ENCODE results near the gene TSFM. TPM values are rescaled to one million over a fixed set of nuclear protein-coding genes. Genes with fewer than 3 reads are reported as not detected.
A peak's percentile ranks its signal among the peaks of the same experiment; 100 is the strongest.

TSFM gene
- total RNA-seq, 1 experiment from 2014 or later: 48.7 TPM

DNA sequence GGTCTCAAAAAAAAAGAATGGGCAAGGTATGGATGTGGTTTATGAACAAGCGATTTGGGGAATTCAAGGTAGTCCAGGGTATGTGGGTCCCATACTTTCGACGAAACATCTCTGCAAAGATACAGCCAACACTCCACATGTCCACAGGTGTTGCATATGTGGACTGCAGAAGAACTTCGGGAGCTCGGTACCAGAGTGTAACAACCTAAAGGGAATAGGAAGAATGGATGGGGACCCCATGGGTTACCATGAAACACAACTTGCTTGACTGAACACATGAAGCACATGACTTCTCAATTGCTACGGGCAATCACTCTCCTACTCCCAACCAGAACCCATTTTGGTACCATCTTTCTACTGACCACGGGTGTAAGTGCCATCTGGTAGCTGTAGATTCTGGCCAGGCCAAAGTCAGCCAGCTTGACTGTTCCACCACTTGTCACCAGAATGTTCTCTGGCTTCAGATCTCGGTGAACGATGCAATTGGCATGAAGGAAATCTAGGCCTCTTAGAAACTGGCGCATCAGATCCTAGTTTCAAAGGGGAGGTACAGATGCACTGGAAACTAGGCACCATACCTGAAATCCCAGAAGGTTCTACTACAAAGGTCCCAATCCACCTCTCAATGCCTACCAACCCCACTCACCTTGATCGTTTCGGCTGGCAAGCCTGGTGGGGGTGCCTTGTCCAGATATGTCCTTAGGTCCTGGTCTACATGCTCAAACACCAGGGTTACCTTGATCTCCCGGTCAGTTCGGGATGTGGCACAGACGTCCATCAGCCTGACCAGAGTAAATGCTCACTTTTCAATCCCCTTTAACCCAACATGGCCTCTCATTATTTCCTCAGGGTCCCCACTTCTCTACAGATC, 31.8 kb upstream of the TSFM start (continued):
- TF ChIP-seq, protein P1, sequence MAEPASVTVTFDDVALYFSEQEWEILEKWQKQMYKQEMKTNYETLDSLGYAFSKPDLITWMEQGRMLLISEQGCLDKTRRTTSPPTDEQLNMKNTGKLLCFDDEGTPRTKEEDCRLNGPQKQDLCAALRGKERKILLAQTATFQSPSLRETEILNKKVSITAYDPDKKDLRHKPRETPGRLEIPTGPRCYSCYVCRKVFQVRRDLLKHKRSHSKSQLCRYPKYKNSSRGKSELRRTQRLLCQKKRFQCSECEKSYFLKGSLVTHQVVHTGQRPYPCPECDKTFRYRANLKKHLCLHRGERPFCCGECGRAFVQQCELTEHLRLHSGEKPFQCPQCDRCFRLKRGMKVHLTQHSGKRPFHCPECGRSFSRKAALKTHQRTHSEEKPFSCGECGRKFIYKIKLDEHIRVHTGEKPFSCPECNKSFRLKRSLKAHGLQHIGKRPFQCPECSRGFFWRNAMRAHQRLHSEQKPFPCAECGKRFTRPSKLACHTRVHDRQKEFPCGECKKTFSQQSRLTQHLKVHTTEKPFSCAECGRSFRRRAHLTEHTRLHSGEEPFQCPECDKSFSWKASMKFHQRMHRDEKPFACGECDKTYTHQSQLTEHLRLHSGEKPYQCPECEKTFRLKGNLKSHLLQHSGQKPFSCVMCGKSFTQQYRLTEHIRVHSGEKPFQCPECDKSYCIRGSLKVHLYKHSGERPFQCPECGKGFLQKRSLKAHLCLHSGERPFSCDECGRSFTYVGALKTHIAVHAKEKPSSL (CRISPR knock-in tag; conservative IDR thresholded peaks at IDR 0.05): no peak
- TF ChIP-seq, protein P2, sequence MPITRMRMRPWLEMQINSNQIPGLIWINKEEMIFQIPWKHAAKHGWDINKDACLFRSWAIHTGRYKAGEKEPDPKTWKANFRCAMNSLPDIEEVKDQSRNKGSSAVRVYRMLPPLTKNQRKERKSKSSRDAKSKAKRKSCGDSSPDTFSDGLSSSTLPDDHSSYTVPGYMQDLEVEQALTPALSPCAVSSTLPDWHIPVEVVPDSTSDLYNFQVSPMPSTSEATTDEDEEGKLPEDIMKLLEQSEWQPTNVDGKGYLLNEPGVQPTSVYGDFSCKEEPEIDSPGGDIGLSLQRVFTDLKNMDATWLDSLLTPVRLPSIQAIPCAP (CRISPR knock-in tag; IDR thresholded peaks at IDR 0.05): no peak
- TF ChIP-seq TEAD4 (CRISPR knock-in tag; IDR thresholded peaks at IDR 0.05) (no peak), ZNF138 (CRISPR knock-in tag; conservative IDR thresholded peaks at IDR 0.05) (no peak), MXD4 (CRISPR knock-in tag; IDR thresholded peaks at IDR 0.05; ENCODE audit: borderline replicate concordance) (no peak), ZNF317 (CRISPR knock-in tag; IDR thresholded peaks at IDR 0.05; ENCODE audit: borderline replicate concordance, low read depth) (no peak), CBFB (CRISPR knock-in tag; IDR thresholded peaks at IDR 0.05; ENCODE audit: low read depth) (no peak), ZNF281 (CRISPR knock-in tag; IDR thresholded peaks at IDR 0.05) (no peak)

DNA sequence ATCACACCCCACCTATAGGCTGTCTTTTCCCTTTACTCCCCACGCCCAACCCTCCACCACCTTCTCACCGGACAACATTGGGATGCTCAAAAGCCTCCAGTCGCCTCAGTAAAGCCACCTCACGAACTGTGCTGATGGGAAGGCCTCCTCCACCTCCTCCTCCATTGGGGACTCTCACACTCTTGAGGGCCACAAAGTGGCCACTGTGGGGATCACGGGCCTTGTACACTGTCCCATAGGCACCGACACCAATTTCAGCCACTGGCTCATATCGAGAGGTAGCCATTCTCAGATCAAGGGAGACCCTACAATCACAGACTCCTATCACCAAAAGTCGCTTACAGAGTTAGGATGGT, 31.2 kb upstream of the TSFM start:
- DNase-seq (ENCODE audit: low spot score) (no peak), ATAC-seq (no peak)
- peak overlapping the region; percentile 86 for H3K27ac Mint-ChIP-seq
- CTCF ChIA-PET: interaction anchor here (1.1 kb wide), 1 partner anchor 25 kb away, joined by 5 read pairs; no protein-coding TSS in a partner anchor
- peak overlapping the region; percentile 89 for H3K4me3 Mint-ChIP-seq
- H3K27me3 Mint-ChIP-seq (ENCODE audit: low read depth): peaks cover 31% of the 10 kb centered on the region
- POLR2A ChIA-PET: interaction anchor here (1.1 kb wide), 2 partner anchors 10 to 21 kb away, joined by 4 to 6 read pairs; partner anchors contain the start of genes EEF1AKMT3 and METTL1
- peaks cover 45% of the 10 kb centered on the region for H3K36me3 Mint-ChIP-seq
- H3K4me1 Mint-ChIP-seq: peaks cover 41% of the 10 kb centered on the region
- H3K9me3 Mint-ChIP-seq: no peaks in the 10 kb centered on the region
- no peak for TF ChIP-seq CTCF (IDR thresholded peaks at IDR 0.05)
- TF ChIP-seq ATF2 (CRISPR knock-in tag; IDR thresholded peaks at IDR 0.05; ENCODE audit: borderline replicate concordance, low read depth): no peak
- no peak for TF ChIP-seq MYBL2 (CRISPR knock-in tag; IDR thresholded peaks at IDR 0.05)
- no peak for TF ChIP-seq ESRRA (CRISPR knock-in tag; IDR thresholded peaks at IDR 0.05; ENCODE audit: borderline replicate concordance)
- no peak for TF ChIP-seq ZNF281 (CRISPR knock-in tag; IDR thresholded peaks at IDR 0.05)
- TF ChIP-seq ZNF232 (CRISPR knock-in tag; IDR thresholded peaks at IDR 0.05): no peak
- TF ChIP-seq SOX15 (CRISPR knock-in tag; IDR thresholded peaks at IDR 0.05): no peak
- no peak for TF ChIP-seq E2F5 (CRISPR knock-in tag; IDR thresholded peaks at IDR 0.05)
- TF ChIP-seq EMX1 (CRISPR knock-in tag; IDR thresholded peaks at IDR 0.05): no peak
- TF ChIP-seq SMAD3 (CRISPR knock-in tag; IDR thresholded peaks at IDR 0.05; ENCODE audit: borderline replicate concordance): no peak
- TF ChIP-seq MLX (CRISPR knock-in tag; IDR thresholded peaks at IDR 0.05): no peak
- TF ChIP-seq, protein P3, sequence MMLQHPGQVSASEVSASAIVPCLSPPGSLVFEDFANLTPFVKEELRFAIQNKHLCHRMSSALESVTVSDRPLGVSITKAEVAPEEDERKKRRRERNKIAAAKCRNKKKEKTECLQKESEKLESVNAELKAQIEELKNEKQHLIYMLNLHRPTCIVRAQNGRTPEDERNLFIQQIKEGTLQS (CRISPR knock-in tag; conservative IDR thresholded peaks at IDR 0.05): no peak
- TF ChIP-seq RORB (CRISPR knock-in tag; IDR thresholded peaks at IDR 0.05): no peak
